Measurements from ENCODE around the gene DENND4C.
"Not testable (repeated sequence)": the region's sequence is repeated elsewhere in the genome, so short reads cannot be mapped to it uniquely, and the experiment has no call there.

DENND4C gene

GRCh38 chr9:19342947-19343346, 112.5 kb downstream of the DENND4C start:
- peaks cover 39% of the 10 kb centered on the region for H3K36me3 Mint-ChIP-seq
- no peak for ATAC-seq
- no peak overlapping the region for H3K27ac Mint-ChIP-seq
- no peaks in the 10 kb centered on the region for H3K4me1 Mint-ChIP-seq
- no peaks in the 10 kb centered on the region for H3K27me3 Mint-ChIP-seq
- no peak overlapping the region for H3K4me3 Mint-ChIP-seq
- H3K9me3 Mint-ChIP-seq: no peaks in the 10 kb centered on the region

GRCh38 chr9:19358701-19359100, 128.2 kb downstream of the DENND4C start:
- no peaks in the 10 kb centered on the region for H3K27me3 Mint-ChIP-seq
- H3K36me3 Mint-ChIP-seq: peaks cover 35% of the 10 kb centered on the region
- H3K9me3 Mint-ChIP-seq: no peaks in the 10 kb centered on the region
- H3K4me3 Mint-ChIP-seq: no peak overlapping the region
- ATAC-seq: no peak
- H3K27ac Mint-ChIP-seq: no peak overlapping the region
- H3K4me1 Mint-ChIP-seq: no peaks in the 10 kb centered on the region

- H3K36me3 Mint-ChIP-seq: peaks cover 40% of the 10 kb centered on the region
- no peak for ATAC-seq
- H3K4me3 Mint-ChIP-seq: no peak overlapping the region
- peaks cover 10% of the 10 kb centered on the region for H3K4me1 Mint-ChIP-seq
- no peaks in the 10 kb centered on the region for H3K27me3 Mint-ChIP-seq
- H3K9me3 Mint-ChIP-seq: no peaks in the 10 kb centered on the region
- no peak overlapping the region for H3K27ac Mint-ChIP-seq
Observed at GRCh38 chr9:19369107-19369506, 138.6 kb downstream of the DENND4C start.

- no peak for ATAC-seq
- H3K4me1 Mint-ChIP-seq: peaks cover 20% of the 10 kb centered on the region
- no peaks in the 10 kb centered on the region for H3K9me3 Mint-ChIP-seq
- no peak overlapping the region for H3K4me3 Mint-ChIP-seq
- H3K27ac Mint-ChIP-seq: peak overlapping the region; percentile 35
- peaks cover 41% of the 10 kb centered on the region for H3K36me3 Mint-ChIP-seq
- H3K27me3 Mint-ChIP-seq: no peaks in the 10 kb centered on the region
Observed at GRCh38 chr9:19371942-19372341, 141.4 kb downstream of the DENND4C start.

- Mint-ChIP-seq H3K4me3 (no peak overlapping the region), H3K27ac (peak overlapping the region; percentile 35), H3K4me1 (peaks cover 24% of the 10 kb centered on the region), H3K36me3 (peaks cover 45% of the 10 kb centered on the region), H3K27me3 (no peaks in the 10 kb centered on the region), H3K9me3 (no peaks in the 10 kb centered on the region)
- no peak for ATAC-seq
Observed at GRCh38 chr9:19372567-19372966, 142.1 kb downstream of the DENND4C start.

- Mint-ChIP-seq H3K4me3 (no peak overlapping the region), H3K9me3 (no peaks in the 10 kb centered on the region), H3K4me1 (peaks cover 33% of the 10 kb centered on the region), H3K27me3 (no peaks in the 10 kb centered on the region), H3K27ac (no peak overlapping the region), H3K36me3 (peaks cover 51% of the 10 kb centered on the region)
- no peak for ATAC-seq
Observed at GRCh38 chr9:19373527-19373926, 143.0 kb downstream of the DENND4C start.

- Mint-ChIP-seq H3K27me3 (no peaks in the 10 kb centered on the region), H3K4me1 (peaks cover 42% of the 10 kb centered on the region), H3K36me3 (peaks cover 68% of the 10 kb centered on the region), H3K27ac (no peak overlapping the region), H3K9me3 (no peaks in the 10 kb centered on the region), H3K4me3 (no peak overlapping the region)
- ATAC-seq: no peak
Observed at GRCh38 chr9:19375538-19375937, 145.0 kb downstream of the DENND4C start.

- Mint-ChIP-seq H3K36me3 (peaks cover 75% of the 10 kb centered on the region), H3K4me3 (peak overlapping the region; percentile 47), H3K4me1 (peaks cover 51% of the 10 kb centered on the region), H3K9me3 (no peaks in the 10 kb centered on the region), H3K27ac (peak overlapping the region; percentile 93), H3K27me3 (no peaks in the 10 kb centered on the region)
- ATAC-seq: no peak
Observed at GRCh38 chr9:19376931-19377330, 146.4 kb downstream of the DENND4C start.

- Mint-ChIP-seq H3K36me3 (peaks cover 74% of the 10 kb centered on the region), H3K27me3 (no peaks in the 10 kb centered on the region), H3K27ac (peak overlapping the region; percentile 93), H3K4me1 (peaks cover 51% of the 10 kb centered on the region), H3K9me3 (no peaks in the 10 kb centered on the region), H3K4me3 (peak overlapping the region; percentile 89)
- ATAC-seq: no peak
Observed at GRCh38 chr9:19378164-19378563, 147.7 kb downstream of the DENND4C start.

GRCh38 chr9:19378647-19379046, 148.2 kb downstream of the DENND4C start:
- Mint-ChIP-seq H3K9me3 (no peaks in the 10 kb centered on the region), H3K27ac (peak overlapping the region; percentile 93), H3K27me3 (no peaks in the 10 kb centered on the region), H3K36me3 (peaks cover 69% of the 10 kb centered on the region), H3K4me1 (peaks cover 51% of the 10 kb centered on the region), H3K4me3 (peak overlapping the region; percentile 89)
- ATAC-seq: no peak

GRCh38 chr9:19379283-19379682, 148.8 kb downstream of the DENND4C start:
- no peaks in the 10 kb centered on the region for H3K9me3 Mint-ChIP-seq
- peaks cover 51% of the 10 kb centered on the region for H3K4me1 Mint-ChIP-seq
- no peaks in the 10 kb centered on the region for H3K27me3 Mint-ChIP-seq
- peaks cover 63% of the 10 kb centered on the region for H3K36me3 Mint-ChIP-seq
- no peak for ATAC-seq
- H3K27ac Mint-ChIP-seq: peak overlapping the region; percentile 93
- peak overlapping the region; percentile 89 for H3K4me3 Mint-ChIP-seq

- Mint-ChIP-seq H3K9me3 (no peaks in the 10 kb centered on the region), H3K27ac (peak overlapping the region; percentile 93), H3K4me1 (peaks cover 51% of the 10 kb centered on the region), H3K27me3 (no peaks in the 10 kb centered on the region), H3K36me3 (peaks cover 61% of the 10 kb centered on the region), H3K4me3 (peak overlapping the region; percentile 89)
- ATAC-seq: peak; percentile 61
Observed at GRCh38 chr9:19379697-19380046, 149.2 kb downstream of the DENND4C start.

GRCh38 chr9:19380826-19381075, 150.3 kb downstream of the DENND4C start:
- peaks cover 51% of the 10 kb centered on the region for H3K36me3 Mint-ChIP-seq

GRCh38 chr9:19381656-19382055, 151.2 kb downstream of the DENND4C start:
- Mint-ChIP-seq H3K9me3 (no peaks in the 10 kb centered on the region), H3K4me1 (peaks cover 35% of the 10 kb centered on the region), H3K4me3 (no peak overlapping the region), H3K27ac (peak overlapping the region; percentile 93), H3K27me3 (peaks cover 4% of the 10 kb centered on the region), H3K36me3 (peaks cover 42% of the 10 kb centered on the region)
- no peak for ATAC-seq

More at GRCh38 chr9:19380826-19381075, 150.3 kb downstream of the DENND4C start:
- no peaks in the 10 kb centered on the region for H3K9me3 Mint-ChIP-seq
- H3K4me3 Mint-ChIP-seq: peak overlapping the region; percentile 89
- peaks cover 44% of the 10 kb centered on the region for H3K4me1 Mint-ChIP-seq
- H3K27me3 Mint-ChIP-seq: no peaks in the 10 kb centered on the region
- peak overlapping the region; percentile 93 for H3K27ac Mint-ChIP-seq
- no peak for ATAC-seq

GRCh38 chr9:19385212-19385611, 154.7 kb downstream of the DENND4C start:
- not testable (repeated sequence) for ATAC-seq, H3K4me3 Mint-ChIP-seq, H3K4me1 Mint-ChIP-seq

GRCh38 chr9:19385786-19386501, 155.5 kb downstream of the DENND4C start:
- Mint-ChIP-seq H3K4me3 (no peak overlapping the region), H3K27ac (no peak overlapping the region), H3K4me1 (peaks cover 5% of the 10 kb centered on the region), H3K36me3 (peaks cover 5% of the 10 kb centered on the region), H3K27me3 (peaks cover 26% of the 10 kb centered on the region), H3K9me3 (no peaks in the 10 kb centered on the region)
- no peak for ATAC-seq

More at GRCh38 chr9:19385212-19385611, 154.7 kb downstream of the DENND4C start:
- not testable (repeated sequence) for H3K27ac Mint-ChIP-seq, H3K9me3 Mint-ChIP-seq, H3K36me3 Mint-ChIP-seq
- H3K27me3 Mint-ChIP-seq: peaks cover 26% of the 10 kb centered on the region

All from stimulated activated memory B cell treated with anti-CD40 and anti-IgM and Interleukin-4, amounts not matched to agents 10 μg/mL and 1 μg/mL and 100 μg/mL, for 72 hours (primary cell).